Measurements from ENCODE around the gene HNRNPA0. TPM values are rescaled to one million over a fixed set of nuclear protein-coding genes. Genes with fewer than 3 reads are reported as not detected.

HNRNPA0 gene
- total RNA-seq, 1 experiment from 2014 or later, result 13.0 TPM

DNA sequence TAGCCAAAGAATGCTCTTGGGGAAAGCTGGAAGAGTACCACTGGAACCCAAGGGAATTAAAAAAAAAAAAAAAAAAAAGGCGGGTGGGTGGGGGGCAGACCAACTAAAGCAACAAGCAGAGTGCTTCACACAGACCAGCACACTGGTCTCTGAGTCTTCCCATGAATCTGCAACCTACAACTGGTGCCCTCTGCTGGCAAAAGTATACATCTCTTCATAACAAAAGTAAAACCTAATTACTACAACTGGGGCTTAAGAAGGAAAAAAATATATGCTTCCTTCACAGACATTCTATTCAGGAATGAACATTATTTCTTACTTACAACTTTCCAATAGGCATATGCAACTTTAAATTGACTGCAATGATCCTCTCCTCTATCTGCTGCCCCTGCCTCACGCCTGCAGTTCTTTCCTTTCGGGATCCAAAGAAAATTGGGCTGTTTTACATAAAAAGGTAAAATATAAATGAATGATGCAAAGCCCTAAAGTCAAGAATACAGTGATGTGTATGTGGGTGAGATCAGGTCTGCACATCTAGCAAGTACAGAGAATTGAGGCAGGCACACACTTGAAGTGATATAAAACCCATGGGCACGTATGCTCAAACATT, 11.0 kb downstream of the HNRNPA0 start:
- H3F3A ChIP-seq (ENCODE audit: low read length, unreplicated experiment), result no peaks in the 10 kb centered on the region
- H3K4me1 ChIP-seq (ENCODE audit: insufficient read depth, low read length), result no peaks in the 10 kb centered on the region
- H3K4me2 ChIP-seq (ENCODE audit: low read length), result no peak overlapping the region
- DNase-seq, result peak; percentile 73
- ChIA-PET POLR2A (ENCODE audit: unreplicated experiment) (interaction anchor here (0.7 kb wide), 1 partner anchor 50 kb away, joined by 17 read pairs; no protein-coding TSS in a partner anchor), CTCF (interaction anchor here (0.5 to 1.1 kb wide), 5 partner anchors 17 to 326 kb away, joined by 3 to 12 read pairs (median 6); no protein-coding TSS in a partner anchor)
- no TSS peak for BruUV-seq (replicated peaks)
- 0 out of 2 replicates have a peak, but pooled peaks cover 1% of the 10 kb centered on the region for H4K20me1 ChIP-seq (ENCODE audit: low read length)
- H3K9me2 ChIP-seq (replicated peaks; ENCODE audit: low read length), result no peaks in the 10 kb centered on the region
- no peak overlapping the region for H3K9ac ChIP-seq (ENCODE audit: low read length)
- no peak overlapping the region for H2AFZ ChIP-seq (ENCODE audit: low read length)
- peak; percentile 84 for ATAC-seq
- H3K36me3 ChIP-seq (ENCODE audit: low read depth, low read length), result no peaks in the 10 kb centered on the region
- H3K27ac ChIP-seq (ENCODE audit: low read length), result no peak overlapping the region
- H3K79me2 ChIP-seq (ENCODE audit: low read length), result no peaks in the 10 kb centered on the region
- TF ChIP-seq EZH2 (IDR thresholded peaks at IDR 0.05; ENCODE audit: low read length, unreplicated experiment), result no peak
- TF ChIP-seq, protein P1, sequence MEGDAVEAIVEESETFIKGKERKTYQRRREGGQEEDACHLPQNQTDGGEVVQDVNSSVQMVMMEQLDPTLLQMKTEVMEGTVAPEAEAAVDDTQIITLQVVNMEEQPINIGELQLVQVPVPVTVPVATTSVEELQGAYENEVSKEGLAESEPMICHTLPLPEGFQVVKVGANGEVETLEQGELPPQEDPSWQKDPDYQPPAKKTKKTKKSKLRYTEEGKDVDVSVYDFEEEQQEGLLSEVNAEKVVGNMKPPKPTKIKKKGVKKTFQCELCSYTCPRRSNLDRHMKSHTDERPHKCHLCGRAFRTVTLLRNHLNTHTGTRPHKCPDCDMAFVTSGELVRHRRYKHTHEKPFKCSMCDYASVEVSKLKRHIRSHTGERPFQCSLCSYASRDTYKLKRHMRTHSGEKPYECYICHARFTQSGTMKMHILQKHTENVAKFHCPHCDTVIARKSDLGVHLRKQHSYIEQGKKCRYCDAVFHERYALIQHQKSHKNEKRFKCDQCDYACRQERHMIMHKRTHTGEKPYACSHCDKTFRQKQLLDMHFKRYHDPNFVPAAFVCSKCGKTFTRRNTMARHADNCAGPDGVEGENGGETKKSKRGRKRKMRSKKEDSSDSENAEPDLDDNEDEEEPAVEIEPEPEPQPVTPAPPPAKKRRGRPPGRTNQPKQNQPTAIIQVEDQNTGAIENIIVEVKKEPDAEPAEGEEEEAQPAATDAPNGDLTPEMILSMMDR (conservative IDR thresholded peaks at IDR 0.05; ENCODE audit: low read depth, low read length), result peak; percentile 63
- H3K4me3 ChIP-seq (ENCODE audit: low read length), result no peak overlapping the region
- H3K27me3 ChIP-seq (ENCODE audit: low read length), result no peaks in the 10 kb centered on the region
- intact Hi-C loops (cut with micrococcal nuclease), result loop anchor here (1.0 kb wide), 2 partner anchors 83 to 114 kb away; no protein-coding TSS in a partner anchor
- H3K9me3 ChIP-seq (ENCODE audit: low read length), result no peaks in the 10 kb centered on the region

DNA sequence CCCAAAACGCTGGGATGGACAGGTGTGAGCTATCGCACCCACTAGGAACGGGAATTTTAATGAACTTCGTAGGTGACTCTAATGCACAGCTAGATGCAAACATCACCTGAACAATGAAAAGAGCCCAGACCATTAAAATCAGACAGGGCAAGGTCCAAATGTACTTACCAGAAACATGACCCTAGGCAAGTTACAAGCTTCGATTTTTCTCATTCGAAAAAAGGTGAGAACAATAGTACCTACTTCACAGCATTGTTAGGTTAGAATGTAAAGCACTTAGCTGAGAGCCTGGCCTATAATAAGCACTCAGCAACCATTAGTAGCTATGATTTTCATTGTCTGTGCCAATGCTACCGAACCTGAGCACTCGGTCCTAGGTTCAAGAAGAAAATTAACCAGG, 12.4 kb downstream of the HNRNPA0 start:
- Histone ChIP-seq H4K20me1 (ENCODE audit: low read length) (no peaks in the 10 kb centered on the region), H3F3A (ENCODE audit: low read length, unreplicated experiment) (no peaks in the 10 kb centered on the region), H3K9me2 (replicated peaks; ENCODE audit: low read length) (no peaks in the 10 kb centered on the region), H3K27me3 (ENCODE audit: low read length) (no peaks in the 10 kb centered on the region), H3K4me2 (ENCODE audit: low read length) (no peak overlapping the region), H2AFZ (ENCODE audit: low read length) (no peak overlapping the region), H3K4me3 (ENCODE audit: low read length) (no peak overlapping the region), H3K9me3 (ENCODE audit: low read length) (no peaks in the 10 kb centered on the region), H3K27ac (ENCODE audit: low read length) (no peak overlapping the region), H3K79me2 (ENCODE audit: low read length) (no peaks in the 10 kb centered on the region), H3K9ac (ENCODE audit: low read length) (no peak overlapping the region), H3K36me3 (ENCODE audit: low read depth, low read length) (no peaks in the 10 kb centered on the region), H3K4me1 (ENCODE audit: insufficient read depth, low read length) (peaks cover 14% of the 10 kb centered on the region)
- intact Hi-C loops (cut with micrococcal nuclease), result no loop called here
- DNase-seq (no peak), ATAC-seq (no peak)
- no TSS peak for BruUV-seq (replicated peaks)
- POLR2A ChIA-PET (ENCODE audit: unreplicated experiment), result no interaction called here
- TF ChIP-seq EZH2phosphoT487 (IDR thresholded peaks at IDR 0.05; ENCODE audit: borderline replicate concordance, low read length), result no peak
- TF ChIP-seq, protein P1 (conservative IDR thresholded peaks at IDR 0.05; ENCODE audit: low read depth, low read length), result no peak
- no peak for TF ChIP-seq EZH2 (IDR thresholded peaks at IDR 0.05; ENCODE audit: low read length, unreplicated experiment)
- CTCF ChIA-PET, result interaction anchor here (1.3 kb wide), 1 partner anchor 82 kb away, joined by 11 read pairs; no protein-coding TSS in a partner anchor

DNA sequence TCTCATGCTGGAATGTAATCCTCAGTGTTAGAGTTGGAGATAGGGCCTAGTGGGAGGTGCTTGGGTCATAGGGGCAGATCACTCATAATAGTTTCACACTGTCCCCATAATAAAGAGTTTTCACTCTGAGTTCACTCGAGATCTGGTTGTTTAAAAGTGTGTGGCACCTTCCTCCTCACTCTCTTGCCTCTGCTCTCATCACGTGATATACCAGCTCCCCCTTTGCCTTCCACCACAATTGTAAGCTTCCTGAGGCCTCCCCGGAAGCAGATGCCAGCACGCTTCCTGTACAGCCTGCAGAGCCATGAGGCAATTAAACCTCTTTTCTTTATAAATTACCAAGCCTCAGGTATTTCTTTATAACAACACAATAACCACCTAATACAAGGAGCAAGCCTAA, 14.4 kb downstream of the HNRNPA0 start:
- TF ChIP-seq, protein P1 (conservative IDR thresholded peaks at IDR 0.05; ENCODE audit: low read depth, low read length), result no peak
- TF ChIP-seq EZH2 (IDR thresholded peaks at IDR 0.05; ENCODE audit: low read length, unreplicated experiment) (no peak), EZH2phosphoT487 (IDR thresholded peaks at IDR 0.05; ENCODE audit: borderline replicate concordance, low read length) (no peak)
- H3K4me3 ChIP-seq (ENCODE audit: low read length), result no peak overlapping the region
- CTCF ChIA-PET, result no interaction called here
- no peak overlapping the region for H3K9ac ChIP-seq (ENCODE audit: low read length)
- POLR2A ChIA-PET (ENCODE audit: unreplicated experiment), result no interaction called here
- H3K9me2 ChIP-seq (replicated peaks; ENCODE audit: low read length), result no peaks in the 10 kb centered on the region
- intact Hi-C loops (cut with micrococcal nuclease), result no loop called here
- no TSS peak for BruUV-seq (replicated peaks)
- no peaks in the 10 kb centered on the region for H4K20me1 ChIP-seq (ENCODE audit: low read length)
- H2AFZ ChIP-seq (ENCODE audit: low read length), result no peak overlapping the region
- H3K4me1 ChIP-seq (ENCODE audit: insufficient read depth, low read length), result peaks cover 23% of the 10 kb centered on the region
- H3K79me2 ChIP-seq (ENCODE audit: low read length), result 0 out of 2 replicates have a peak, but pooled peaks cover 4% of the 10 kb centered on the region
- H3K27ac ChIP-seq (ENCODE audit: low read length), result no peak overlapping the region
- H3K27me3 ChIP-seq (ENCODE audit: low read length), result no peaks in the 10 kb centered on the region
- no peaks in the 10 kb centered on the region for H3K36me3 ChIP-seq (ENCODE audit: low read depth, low read length)
- no peak overlapping the region for H3K4me2 ChIP-seq (ENCODE audit: low read length)
- no peaks in the 10 kb centered on the region for H3F3A ChIP-seq (ENCODE audit: low read length, unreplicated experiment)
- no peaks in the 10 kb centered on the region for H3K9me3 ChIP-seq (ENCODE audit: low read length)
- ATAC-seq (no peak), DNase-seq (no peak)
